SK-N-SH (cell line): ENCODE data around the gene MAD1L1. TPM values are rescaled to one million over a fixed set of nuclear protein-coding genes. Genes with fewer than 3 reads are reported as not detected.

Experiments used
- CTCF ChIA-PET: fragments of 300-600, 350-600 bp; formaldehyde crosslinking; extraction: SDS; loops from one replicate; lab custom pipeline; 2021; lab: Yijun Ruan, JAX
- POLR2A ChIA-PET: fragments of 350-600 bp; sonication (Branson Sonifier 250); formaldehyde crosslinking; extraction: SDS; loops from one replicate; lab custom pipeline; 2020; ENCODE audit warnings: antibody characterized with exemption, inconsistent platforms; lab: Yijun Ruan, JAX
- DNase-seq: peaks from one replicate; pipeline ENCODE4 v3.0.0; 2012
- H2AFZ ChIP-seq: fragments of 200-600 bp; sonication (generic); 2 replicates; pipeline ENCODE4 v1.8.1; 2016; ENCODE audit warnings: antibody characterized with exemption, mild to moderate bottlenecking, low read depth
- H3F3A ChIP-seq: fragments of 200-600 bp; sonication (generic); replicated peaks from 2 replicates; pipeline ENCODE3; 2016; ENCODE audit warnings: antibody characterized with exemption, mild to moderate bottlenecking; ENCODE audit not compliant: insufficient read depth
- H3K27ac ChIP-seq, 2 experiments: fragments of 200-500 bp in 1 of 2; fragments of 200-600 bp in 1 of 2; sonication (Bioruptor generic) in 1 of 2; sonication (generic), shearing (Covaris generic) in 1 of 2; 2 replicates each; pipeline versions ENCODE4 v1.5.1 to v1.6.1; 2014 to 2016; ENCODE audit warnings: low read depth in 2 of 2, inconsistent platforms in 1 of 2, low read length in 1 of 2, mild to moderate bottlenecking in 1 of 2, mixed read lengths in 1 of 2
- H3K27me3 ChIP-seq: fragments of 200-600 bp; sonication (generic), shearing (Covaris generic); 2 replicates; pipeline ENCODE4 v1.6.1; 2016; ENCODE audit warnings: mixed run types; ENCODE audit not compliant: insufficient read depth
- H3K36me3 ChIP-seq, 2 experiments: fragments of 200-500 bp in 1 of 2; fragments of 200-600 bp in 1 of 2; sonication (Bioruptor generic) in 1 of 2; sonication (generic) in 1 of 2; replicated peaks in 1 of 2; 2 replicates each; pipeline versions ENCODE3 to v1.5.1; 2014 to 2016; ENCODE audit warnings: low read length in 1 of 2, mild to moderate bottlenecking in 1 of 2; ENCODE audit not compliant: insufficient read depth in 2 of 2, control insufficient read depth in 1 of 2
- H3K4me1 ChIP-seq, 2 experiments: fragments of 200-500 bp in 1 of 2; fragments of 200-600 bp in 1 of 2; sonication (Bioruptor generic) in 1 of 2; sonication (generic), shearing (Covaris generic) in 1 of 2; 2 replicates each; pipeline versions ENCODE4 v1.5.1 to v1.6.1; 2014 to 2016; ENCODE audit warnings: low read depth in 1 of 2, low read length in 1 of 2, mixed run types in 1 of 2; ENCODE audit not compliant: insufficient read depth in 2 of 2, control insufficient read depth in 1 of 2
- H3K4me2 ChIP-seq: fragments of 200-600 bp; sonication (generic), shearing (Covaris generic); 2 replicates; pipeline ENCODE4 v1.6.1; 2017; ENCODE audit warnings: mixed run types
- H3K4me3 ChIP-seq, 2 experiments: fragments of 200-500 bp in 1 of 2; fragments of 200-600 bp in 1 of 2; sonication (Bioruptor generic) in 1 of 2; sonication (generic), shearing (Covaris generic) in 1 of 2; 2 replicates each; pipeline versions ENCODE4 v1.5.1 to v1.8.1; 2014 to 2016; ENCODE audit warnings: low read depth in 2 of 2, inconsistent platforms in 1 of 2, low read length in 1 of 2, mild to moderate bottlenecking in 1 of 2, mixed read lengths in 1 of 2, moderate library complexity in 1 of 2
- H3K79me2 ChIP-seq: fragments of 200-600 bp; sonication (generic); 2 replicates; pipeline ENCODE4 v1.8.1; 2017; ENCODE audit warnings: mild to moderate bottlenecking; ENCODE audit not compliant: insufficient read depth
- H3K9ac ChIP-seq: fragments of 200-600 bp; sonication (generic); 2 replicates; pipeline ENCODE4 v1.6.1; 2017; ENCODE audit warnings: mixed run types
- H3K9me2 ChIP-seq: fragments of 200-600 bp; sonication (generic); 2 replicates; pipeline ENCODE4 v1.6.1; 2017; ENCODE audit warnings: mixed run types
- H3K9me3 ChIP-seq: fragments of 200-600 bp; sonication (generic); 2 replicates; pipeline ENCODE4 v1.6.1; 2017; ENCODE audit warnings: mixed run types, mild to moderate bottlenecking, moderate library complexity
- H4K20me1 ChIP-seq: fragments of 200-600 bp; sonication (generic); 2 replicates; pipeline ENCODE4 v1.6.1; 2017; ENCODE audit warnings: mild to moderate bottlenecking, mixed run types; ENCODE audit not compliant: insufficient read depth
- CHD2 ChIP-seq: fragments of 150-350 bp; IDR thresholded peaks from 2 replicates; pipeline ENCODE4 v1.6.1; 2018; ENCODE audit warnings: low read length; ENCODE audit not compliant: partially characterized antibody
- EZH2phosphoT487 ChIP-seq: fragments of 200-600 bp; sonication (generic); IDR thresholded peaks from 2 replicates; pipeline ENCODE4 v1.6.1; 2017; ENCODE audit warnings: low read depth, mixed run types, mild to moderate bottlenecking, antibody characterized with exemption, moderate library complexity, borderline replicate concordance
- MEF2A ChIP-seq: IDR thresholded peaks from 2 replicates; pipeline ENCODE4 v1.4.0; 2012; ENCODE audit warnings: low read depth, borderline replicate concordance
- NFIC ChIP-seq: IDR thresholded peaks from 2 replicates; pipeline ENCODE4 v1.4.0; 2012; ENCODE audit warnings: borderline replicate concordance
- POLR2AphosphoS5 ChIP-seq: IDR thresholded peaks from 2 replicates; pipeline ENCODE4 v1.6.1; 2012; ENCODE audit warnings: low read depth, low read length
- RCOR1 ChIP-seq: fragments of 150-350 bp; IDR thresholded peaks from 2 replicates; pipeline ENCODE4 v1.6.1; 2017; ENCODE audit warnings: antibody characterized with exemption, low read length
- RXRA ChIP-seq: IDR thresholded peaks from 2 replicates; pipeline ENCODE4 v1.4.0; 2012; ENCODE audit warnings: low read depth, mild to moderate bottlenecking, borderline replicate concordance
- SIN3A ChIP-seq: IDR thresholded peaks from 2 replicates; pipeline ENCODE4 v1.6.1; 2012; ENCODE audit warnings: low read depth, mild to moderate bottlenecking, low read length, moderate library complexity, borderline replicate concordance
- TAF1 ChIP-seq: IDR thresholded peaks from 2 replicates; pipeline ENCODE4 v1.6.1; 2012; ENCODE audit warnings: low read depth, mild to moderate bottlenecking, low read length, moderate library complexity, borderline replicate concordance
- WGBS: methylation state at CpG from one replicate; pipeline ENCODE4 v1.1.6; 2017; ENCODE audit warnings: low lambda C conversion rate; 5-methylcytosine and 5-hydroxymethylcytosine counted together
- polyA plus RNA-seq, 3 experiments: library from polyadenylated mRNA; depleted of rRNA; stranded (reverse); fragments of >200 nt; gene quantifications; 2 replicates each; pipeline ENCODE4 v1.2.3, GENCODE V29; 2012
- TF ChIP-seq, protein P1 (sequence below): IDR thresholded peaks from 2 replicates; pipeline ENCODE4 v1.6.1; 2012; ENCODE audit warnings: mild to moderate bottlenecking, low read depth, low read length, moderate library complexity
- TF ChIP-seq, protein P2 (sequence below): IDR thresholded peaks from 2 replicates; pipeline ENCODE4; 2012
- TF ChIP-seq, protein P3 (sequence below): IDR thresholded peaks from 2 replicates; pipeline ENCODE4 v1.4.0; 2012; ENCODE audit warnings: low read depth
- TF ChIP-seq, protein P4 (sequence below): IDR thresholded peaks from 2 replicates; pipeline ENCODE4 v1.4.0; 2012; ENCODE audit warnings: low read depth, borderline replicate concordance

The MAD1L1 gene
- polyA plus RNA-seq, 1 of the 3 experiments (the other 2 are of a cell fraction), result 46.2 TPM

DNA sequence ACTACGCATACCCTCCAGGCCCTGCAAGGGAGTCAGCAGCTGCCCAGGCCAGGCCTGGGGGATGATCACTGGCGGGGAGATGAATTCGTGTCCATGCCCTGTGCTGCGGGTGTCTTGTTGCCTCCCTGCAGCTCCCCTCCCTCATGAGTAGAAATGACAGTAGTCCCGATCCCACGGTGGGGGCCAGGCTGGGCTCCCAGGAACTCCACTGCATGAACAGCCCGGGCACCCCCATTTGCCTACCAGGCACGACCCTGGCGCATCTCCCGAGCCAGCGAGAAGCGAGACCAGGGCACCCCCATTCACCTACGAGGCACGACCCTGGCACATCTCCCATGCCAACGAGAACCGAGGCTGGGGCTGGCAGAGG, 316.2 kb downstream of the MAD1L1 start:
- H3K4me3 ChIP-seq, result no peak overlapping the region
- no peaks in the 10 kb centered on the region for H3K27me3 ChIP-seq
- no peaks in the 10 kb centered on the region for H3K9me3 ChIP-seq
- peaks cover 0 to 35% of the 10 kb centered on the region in 2 experiments; a peak in 1 of 4 replicates for H3K4me1 ChIP-seq
- H3K4me2 ChIP-seq, result no peak overlapping the region
- no peaks in the 10 kb centered on the region for H3K9me2 ChIP-seq
- 93% methylated on average over 12 of the region's 16 CpGs for WGBS
- CTCF ChIA-PET, result interaction anchor here (1.1 kb wide), 1 partner anchor 31 kb away, joined by 3 read pairs; no protein-coding TSS in a partner anchor
- H3K9ac ChIP-seq, result no peak overlapping the region
- H3K27ac ChIP-seq, result no peak overlapping the region; a peak in 1 of 4 replicates
- H4K20me1 ChIP-seq, result no peaks in the 10 kb centered on the region
- H3F3A ChIP-seq, result no peaks in the 10 kb centered on the region
- TF ChIP-seq SIN3A, result no peak
- no peaks in the 10 kb centered on the region for H3K36me3 ChIP-seq
- H2AFZ ChIP-seq, result no peak overlapping the region
- no peak for DNase-seq
- POLR2A ChIA-PET, result no interaction called here
- no peaks in the 10 kb centered on the region for H3K79me2 ChIP-seq

DNA sequence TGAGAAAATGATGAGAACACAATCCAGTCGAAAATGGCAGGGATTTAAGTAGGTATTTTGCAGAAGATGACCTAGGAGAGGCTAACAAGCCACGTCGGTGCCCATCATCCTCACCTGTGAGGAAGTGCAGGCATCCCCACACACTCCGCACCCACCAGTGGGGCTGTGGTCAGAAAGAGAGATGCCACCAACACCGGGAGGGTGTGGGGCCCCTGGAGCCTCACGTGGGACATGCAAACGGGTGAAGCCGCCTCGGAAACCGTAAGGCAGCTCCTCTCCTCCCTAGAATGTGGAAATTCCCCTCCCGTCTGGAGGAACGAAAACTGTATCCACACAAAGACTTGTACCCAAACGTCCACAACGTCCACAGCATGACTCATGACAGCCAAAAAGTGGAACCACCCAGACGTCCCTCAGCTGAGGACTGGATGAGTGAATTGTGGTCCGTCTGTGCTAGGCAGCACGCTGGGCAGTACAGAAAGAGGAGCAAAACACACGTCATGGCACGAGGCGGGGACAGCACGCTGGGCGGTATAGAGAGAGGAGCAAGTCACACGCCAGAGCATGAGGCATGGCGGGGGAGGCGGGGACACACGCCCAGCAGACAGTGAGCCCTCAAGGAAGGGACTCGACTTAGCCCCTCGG, 316.7 kb downstream of the MAD1L1 start:
- H3F3A ChIP-seq, result no peaks in the 10 kb centered on the region
- WGBS, result 88% methylated on average over 28 of the region's 28 CpGs
- TF ChIP-seq MEF2A, result no peak
- no peak for TF ChIP-seq TAF1

DNA sequence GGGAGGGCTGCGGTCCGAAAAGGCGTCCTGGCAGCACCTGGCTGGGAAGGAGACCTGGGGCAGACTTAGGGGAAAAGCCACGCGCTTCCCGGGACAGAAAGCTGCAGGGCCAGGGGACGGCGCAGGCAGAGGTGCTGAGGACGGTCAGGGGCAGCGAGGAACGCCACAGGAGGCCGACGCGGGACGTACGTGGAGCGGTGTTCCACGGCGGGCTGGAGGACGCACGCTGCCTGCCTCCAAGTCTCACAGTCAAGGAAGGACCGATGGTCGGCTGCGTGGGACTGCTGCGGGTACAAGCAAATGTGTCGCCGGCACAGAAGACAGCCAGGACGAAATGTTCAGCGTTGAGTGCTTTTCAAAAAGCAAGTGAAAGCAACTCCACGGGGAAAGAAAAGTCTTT, 317.4 kb downstream of the MAD1L1 start:
- no peaks in the 10 kb centered on the region for H3F3A ChIP-seq
- no peak overlapping the region for H3K4me3 ChIP-seq
- WGBS, result 97% methylated on average over 30 of the region's 30 CpGs
- H3K79me2 ChIP-seq, result no peaks in the 10 kb centered on the region
- ChIA-PET CTCF (no interaction called here), POLR2A (no interaction called here)
- H4K20me1 ChIP-seq, result no peaks in the 10 kb centered on the region
- no peak overlapping the region; a peak in 1 of 4 replicates for H3K27ac ChIP-seq
- H2AFZ ChIP-seq, result no peak overlapping the region
- no peaks in the 10 kb centered on the region for H3K9me2 ChIP-seq
- no peaks in the 10 kb centered on the region for H3K27me3 ChIP-seq
- H3K9me3 ChIP-seq, result no peaks in the 10 kb centered on the region
- no peak overlapping the region for H3K9ac ChIP-seq
- H3K36me3 ChIP-seq, result no peaks in the 10 kb centered on the region
- DNase-seq, result no peak
- H3K4me1 ChIP-seq, result peaks cover 0 to 30% of the 10 kb centered on the region in 2 experiments; a peak in 1 of 4 replicates
- H3K4me2 ChIP-seq, result no peak overlapping the region
- no peak for TF ChIP-seq TAF1
- TF ChIP-seq, protein P1, sequence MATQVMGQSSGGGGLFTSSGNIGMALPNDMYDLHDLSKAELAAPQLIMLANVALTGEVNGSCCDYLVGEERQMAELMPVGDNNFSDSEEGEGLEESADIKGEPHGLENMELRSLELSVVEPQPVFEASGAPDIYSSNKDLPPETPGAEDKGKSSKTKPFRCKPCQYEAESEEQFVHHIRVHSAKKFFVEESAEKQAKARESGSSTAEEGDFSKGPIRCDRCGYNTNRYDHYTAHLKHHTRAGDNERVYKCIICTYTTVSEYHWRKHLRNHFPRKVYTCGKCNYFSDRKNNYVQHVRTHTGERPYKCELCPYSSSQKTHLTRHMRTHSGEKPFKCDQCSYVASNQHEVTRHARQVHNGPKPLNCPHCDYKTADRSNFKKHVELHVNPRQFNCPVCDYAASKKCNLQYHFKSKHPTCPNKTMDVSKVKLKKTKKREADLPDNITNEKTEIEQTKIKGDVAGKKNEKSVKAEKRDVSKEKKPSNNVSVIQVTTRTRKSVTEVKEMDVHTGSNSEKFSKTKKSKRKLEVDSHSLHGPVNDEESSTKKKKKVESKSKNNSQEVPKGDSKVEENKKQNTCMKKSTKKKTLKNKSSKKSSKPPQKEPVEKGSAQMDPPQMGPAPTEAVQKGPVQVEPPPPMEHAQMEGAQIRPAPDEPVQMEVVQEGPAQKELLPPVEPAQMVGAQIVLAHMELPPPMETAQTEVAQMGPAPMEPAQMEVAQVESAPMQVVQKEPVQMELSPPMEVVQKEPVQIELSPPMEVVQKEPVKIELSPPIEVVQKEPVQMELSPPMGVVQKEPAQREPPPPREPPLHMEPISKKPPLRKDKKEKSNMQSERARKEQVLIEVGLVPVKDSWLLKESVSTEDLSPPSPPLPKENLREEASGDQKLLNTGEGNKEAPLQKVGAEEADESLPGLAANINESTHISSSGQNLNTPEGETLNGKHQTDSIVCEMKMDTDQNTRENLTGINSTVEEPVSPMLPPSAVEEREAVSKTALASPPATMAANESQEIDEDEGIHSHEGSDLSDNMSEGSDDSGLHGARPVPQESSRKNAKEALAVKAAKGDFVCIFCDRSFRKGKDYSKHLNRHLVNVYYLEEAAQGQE, result no peak
- TF ChIP-seq, protein P2, sequence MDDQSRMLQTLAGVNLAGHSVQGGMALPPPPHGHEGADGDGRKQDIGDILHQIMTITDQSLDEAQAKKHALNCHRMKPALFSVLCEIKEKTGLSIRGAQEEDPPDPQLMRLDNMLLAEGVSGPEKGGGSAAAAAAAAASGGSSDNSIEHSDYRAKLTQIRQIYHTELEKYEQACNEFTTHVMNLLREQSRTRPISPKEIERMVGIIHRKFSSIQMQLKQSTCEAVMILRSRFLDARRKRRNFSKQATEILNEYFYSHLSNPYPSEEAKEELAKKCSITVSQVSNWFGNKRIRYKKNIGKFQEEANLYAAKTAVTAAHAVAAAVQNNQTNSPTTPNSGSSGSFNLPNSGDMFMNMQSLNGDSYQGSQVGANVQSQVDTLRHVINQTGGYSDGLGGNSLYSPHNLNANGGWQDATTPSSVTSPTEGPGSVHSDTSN, result no peak
- no peak for TF ChIP-seq RXRA
- TF ChIP-seq EZH2phosphoT487, result no peak
- TF ChIP-seq RCOR1, result no peak
- TF ChIP-seq, protein P3, sequence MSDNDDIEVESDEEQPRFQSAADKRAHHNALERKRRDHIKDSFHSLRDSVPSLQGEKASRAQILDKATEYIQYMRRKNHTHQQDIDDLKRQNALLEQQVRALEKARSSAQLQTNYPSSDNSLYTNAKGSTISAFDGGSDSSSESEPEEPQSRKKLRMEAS, result no peak
- TF ChIP-seq NFIC, result no peak
- no peak for TF ChIP-seq POLR2AphosphoS5
- no peak for TF ChIP-seq CHD2
- TF ChIP-seq, protein P4, sequence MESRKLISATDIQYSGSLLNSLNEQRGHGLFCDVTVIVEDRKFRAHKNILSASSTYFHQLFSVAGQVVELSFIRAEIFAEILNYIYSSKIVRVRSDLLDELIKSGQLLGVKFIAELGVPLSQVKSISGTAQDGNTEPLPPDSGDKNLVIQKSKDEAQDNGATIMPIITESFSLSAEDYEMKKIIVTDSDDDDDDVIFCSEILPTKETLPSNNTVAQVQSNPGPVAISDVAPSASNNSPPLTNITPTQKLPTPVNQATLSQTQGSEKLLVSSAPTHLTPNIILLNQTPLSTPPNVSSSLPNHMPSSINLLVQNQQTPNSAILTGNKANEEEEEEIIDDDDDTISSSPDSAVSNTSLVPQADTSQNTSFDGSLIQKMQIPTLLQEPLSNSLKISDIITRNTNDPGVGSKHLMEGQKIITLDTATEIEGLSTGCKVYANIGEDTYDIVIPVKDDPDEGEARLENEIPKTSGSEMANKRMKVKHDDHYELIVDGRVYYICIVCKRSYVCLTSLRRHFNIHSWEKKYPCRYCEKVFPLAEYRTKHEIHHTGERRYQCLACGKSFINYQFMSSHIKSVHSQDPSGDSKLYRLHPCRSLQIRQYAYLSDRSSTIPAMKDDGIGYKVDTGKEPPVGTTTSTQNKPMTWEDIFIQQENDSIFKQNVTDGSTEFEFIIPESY, result no peak

More for the DNA sequence above, 316.7 kb downstream of the MAD1L1 start:
- no peaks in the 10 kb centered on the region for H3K9me3 ChIP-seq
- no peak overlapping the region for H2AFZ ChIP-seq
- CTCF ChIA-PET, result interaction anchor here (1.1 kb wide), 1 partner anchor 31 kb away, joined by 3 read pairs; no protein-coding TSS in a partner anchor
- peaks cover 0 to 35% of the 10 kb centered on the region in 2 experiments; a peak in 1 of 4 replicates for H3K4me1 ChIP-seq
- no peak overlapping the region for H3K4me2 ChIP-seq
- no peak for DNase-seq
- H3K9me2 ChIP-seq, result no peaks in the 10 kb centered on the region
- POLR2A ChIA-PET, result no interaction called here
- H3K27me3 ChIP-seq, result no peaks in the 10 kb centered on the region
- H3K79me2 ChIP-seq, result no peaks in the 10 kb centered on the region
- H3K9ac ChIP-seq, result no peak overlapping the region
- H3K36me3 ChIP-seq, result no peaks in the 10 kb centered on the region
- H3K27ac ChIP-seq, result no peak overlapping the region; a peak in 1 of 4 replicates
- H4K20me1 ChIP-seq, result no peaks in the 10 kb centered on the region
- no peak overlapping the region for H3K4me3 ChIP-seq
